Hepatocyte (in vitro differentiated cells): ENCODE data around the gene PDZD4. TPM values are rescaled to one million over a fixed set of nuclear protein-coding genes. Genes with fewer than 3 reads are reported as not detected.

ENCODE experiments used
- DNase-seq: peaks from one replicate; pipeline ENCODE4 v3.0.0-alpha.2; 2016; ENCODE audit warnings: low spot score
- H2AFZ ChIP-seq: fragments of 200-600 bp; sonication (generic); 2 replicates; pipeline ENCODE4 v1.6.0; 2016; ENCODE audit warnings: antibody characterized with exemption, mild to moderate bottlenecking
- H3K27ac ChIP-seq: fragments of 200-600 bp; sonication (generic); 2 replicates; pipeline ENCODE4 v1.5.1; 2016; ENCODE audit warnings: mild to moderate bottlenecking
- H3K27me3 ChIP-seq: fragments of 200-600 bp; sonication (generic); 2 replicates; pipeline ENCODE4 v1.6.1; 2016
- H3K36me3 ChIP-seq: fragments of 200-600 bp; sonication (generic); replicated peaks from 2 replicates; pipeline ENCODE4 v1.5.1; 2016; ENCODE audit warnings: low read depth; ENCODE audit not compliant: insufficient read depth
- H3K4me1 ChIP-seq: fragments of 200-600 bp; sonication (generic); 2 replicates; pipeline ENCODE4 v1.5.1; 2016; ENCODE audit warnings: mild to moderate bottlenecking, moderate library complexity; ENCODE audit not compliant: insufficient read depth
- H3K4me2 ChIP-seq: fragments of 200-600 bp; sonication (generic); 2 replicates; pipeline ENCODE4 v1.6.0; 2016
- H3K4me3 ChIP-seq: fragments of 200-600 bp; sonication (generic); 2 replicates; pipeline ENCODE4 v1.5.1; 2016; ENCODE audit warnings: mild to moderate bottlenecking
- H3K79me2 ChIP-seq: fragments of 200-600 bp; sonication (generic); 2 replicates; pipeline ENCODE4 v1.6.0; 2017; ENCODE audit warnings: mild to moderate bottlenecking
- H3K9me2 ChIP-seq: fragments of 200-600 bp; sonication (generic); replicated peaks from 2 replicates; pipeline ENCODE4 v1.6.0; 2017; ENCODE audit warnings: mild to moderate bottlenecking; ENCODE audit not compliant: insufficient read depth
- H3K9me3 ChIP-seq: fragments of 200-600 bp; sonication (generic); 2 replicates; pipeline ENCODE4 v1.5.1; 2016; ENCODE audit warnings: low read depth, mild to moderate bottlenecking
- H4K20me1 ChIP-seq: fragments of 200-600 bp; sonication (generic); 2 replicates; pipeline ENCODE4 v1.6.0; 2016; ENCODE audit warnings: mild to moderate bottlenecking; ENCODE audit not compliant: insufficient read depth, poor library complexity, severe bottlenecking
- CTCF ChIP-seq: fragments of 200-600 bp; sonication (generic); IDR thresholded peaks from 2 replicates; pipeline ENCODE4 v1.5.1; 2016; ENCODE audit warnings: antibody characterized with exemption, mild to moderate bottlenecking; ENCODE audit not compliant: poor library complexity
- EZH2 ChIP-seq: fragments of 200-600 bp; sonication (generic); IDR thresholded peaks from 2 replicates; pipeline ENCODE4 v1.6.1; 2016; ENCODE audit warnings: antibody characterized with exemption, mild to moderate bottlenecking, borderline replicate concordance
- EZH2phosphoT487 ChIP-seq: fragments of 200-600 bp; sonication (generic); IDR thresholded peaks from one replicate; pipeline ENCODE4 v1.6.1; 2018; ENCODE audit warnings: antibody characterized with exemption, mild to moderate bottlenecking, low read depth, moderate library complexity; ENCODE audit not compliant: unreplicated experiment, severe bottlenecking
- WGBS: methylation state at CpG from one replicate; pipeline ENCODE4 v1.1.6; 2016; ENCODE audit warnings: low lambda C conversion rate; ENCODE audit errors: missing lambda C conversion rate; 5-methylcytosine and 5-hydroxymethylcytosine counted together
- polyA plus RNA-seq: library from polyadenylated mRNA; unstranded; fragments of >200 nt; fragmentation: Nextera tagmentation; extraction: Ambion mirVana; gene quantifications from 2 replicates; pipeline ENCODE4 v1.2.1, GENCODE V29; 2016
- total RNA-seq: library from RNA; depleted of rRNA; stranded (reverse); fragments of >200 nt; gene quantifications from 2 replicates; pipeline ENCODE4 v1.2.3, GENCODE V29; 2014

Gene PDZD4
- total and polyA plus RNA-seq, 2 experiments from 2014 or later: 0.59 to 2.8 TPM

- TF ChIP-seq EZH2phosphoT487 (no peak), CTCF (no peak), EZH2 (no peak)
- 91% methylated on average over 6 of the region's 20 CpGs for whole genome bisulfite sequencing
These were observed 54.2 kb downstream of the PDZD4 start for GRCh38 chrX:153776120-153776599.

GRCh38 chrX:153775293-153776119 is 54.8 kb downstream of the PDZD4 start:
- H2AFZ ChIP-seq: no peak overlapping the region
- no peaks in the 10 kb centered on the region for H4K20me1 ChIP-seq
- no peak for DNase-seq
- no peaks in the 10 kb centered on the region for H3K9me2 ChIP-seq
- H3K9me3 ChIP-seq: no peaks in the 10 kb centered on the region
- TF ChIP-seq EZH2: no peak
- no peak for TF ChIP-seq CTCF
- TF ChIP-seq EZH2phosphoT487: no peak
- H3K4me2 ChIP-seq: no peak overlapping the region
- no peaks in the 10 kb centered on the region for H3K79me2 ChIP-seq
- H3K4me1 ChIP-seq: no peaks in the 10 kb centered on the region
- H3K36me3 ChIP-seq: no peaks in the 10 kb centered on the region
- H3K27me3 ChIP-seq: no peaks in the 10 kb centered on the region
- no peak overlapping the region for H3K4me3 ChIP-seq
- H3K27ac ChIP-seq: no peak overlapping the region
- WGBS: 91% methylated on average over 31 of the region's 42 CpGs

More at GRCh38 chrX:153776120-153776599, 54.2 kb downstream of the PDZD4 start:
- Histone ChIP-seq H3K36me3 (no peaks in the 10 kb centered on the region), H3K27ac (no peak overlapping the region), H3K4me2 (no peak overlapping the region), H3K9me2 (no peaks in the 10 kb centered on the region), H3K27me3 (no peaks in the 10 kb centered on the region), H3K4me1 (no peaks in the 10 kb centered on the region), H3K79me2 (no peaks in the 10 kb centered on the region), H2AFZ (no peak overlapping the region), H3K9me3 (no peaks in the 10 kb centered on the region), H4K20me1 (no peaks in the 10 kb centered on the region), H3K4me3 (no peak overlapping the region)
- DNase-seq: no peak

GRCh38 chrX:153774576-153775292 is 55.6 kb downstream of the PDZD4 start:
- Histone ChIP-seq H3K36me3 (no peaks in the 10 kb centered on the region), H3K4me3 (no peak overlapping the region), H3K27me3 (no peaks in the 10 kb centered on the region), H3K79me2 (no peaks in the 10 kb centered on the region), H3K9me3 (no peaks in the 10 kb centered on the region), H3K27ac (no peak overlapping the region), H3K4me1 (no peaks in the 10 kb centered on the region), H4K20me1 (no peaks in the 10 kb centered on the region), H2AFZ (no peak overlapping the region), H3K4me2 (no peak overlapping the region), H3K9me2 (no peaks in the 10 kb centered on the region)
- 91% methylated on average over 36 of the region's 37 CpGs for WGBS
- TF ChIP-seq EZH2phosphoT487 (no peak), CTCF (no peak), EZH2 (no peak)
- DNase-seq: no peak
